OCI-LY7 (cell line): ENCODE measurements around the gene SLC4A9. TPM values are rescaled to one million over a fixed set of nuclear protein-coding genes. Genes with fewer than 3 reads are reported as not detected.

Source experiments
- BruUV-seq: library from RNA; stranded (reverse); fragments of 400-500 nt; replicated peaks from 2 replicates; lab custom pipeline; 2021; lab: Mats Ljungman, UMichigan
- CTCF ChIA-PET: fragments of 300-600 bp; sonication (Branson Sonifier 250); formaldehyde crosslinking; loops from one replicate; lab custom pipeline; 2022; ENCODE audit warnings: antibody characterized with exemption; ENCODE audit not compliant: unreplicated experiment; lab: Charles Lee
- POLR2A ChIA-PET: fragments of 300-600 bp; sonication (Branson Sonifier 250); formaldehyde crosslinking; loops from one replicate; lab custom pipeline; 2022; ENCODE audit warnings: antibody characterized with exemption; lab: Charles Lee
- DNase-seq: peaks from one replicate; pipeline ENCODE4 v3.0.0-alpha.2; 2015; ENCODE audit warnings: low spot score
- H2AFZ ChIP-seq: fragments of 200-600 bp; sonication (generic), shearing (Covaris generic); 2 replicates; pipeline ENCODE4 v1.6.1; 2014; ENCODE audit warnings: mild to moderate bottlenecking, antibody characterized with exemption, low read length, moderate library complexity
- H3K27ac ChIP-seq: fragments of 200-600 bp; sonication (generic); 2 replicates; pipeline ENCODE4 v1.5.1; 2014; ENCODE audit warnings: mixed run types, low read depth, mild to moderate bottlenecking, moderate library complexity, low read length, inconsistent platforms; ENCODE audit not compliant: poor library complexity, severe bottlenecking
- H3K36me3 ChIP-seq: fragments of 200-600 bp; sonication (generic); 2 replicates; pipeline ENCODE4 v1.6.1; 2014; ENCODE audit warnings: mild to moderate bottlenecking, antibody characterized with exemption, low read length, moderate library complexity, mixed read lengths; ENCODE audit not compliant: insufficient read depth
- H3K4me1 ChIP-seq: fragments of 200-600 bp; sonication (generic); 2 replicates; pipeline ENCODE4 v1.5.1; 2014; ENCODE audit warnings: mild to moderate bottlenecking, low read length; ENCODE audit not compliant: insufficient read depth, poor library complexity, severe bottlenecking
- H3K4me2 ChIP-seq: fragments of 200-600 bp; sonication (generic); 2 replicates; pipeline ENCODE4 v1.6.1; 2014; ENCODE audit warnings: mild to moderate bottlenecking, low read length
- H3K4me3 ChIP-seq: fragments of 200-600 bp; sonication (generic); 2 replicates; pipeline ENCODE4 v1.5.1; 2014; ENCODE audit warnings: mild to moderate bottlenecking, low read depth, low read length; ENCODE audit not compliant: poor library complexity, severe bottlenecking
- H3K79me2 ChIP-seq: fragments of 200-600 bp; sonication (generic); 2 replicates; pipeline ENCODE4 v1.6.1; 2016; ENCODE audit warnings: low read depth, mild to moderate bottlenecking, low read length, moderate library complexity, mixed read lengths; ENCODE audit not compliant: insufficient read depth
- H3K9me2 ChIP-seq: fragments of 200-600 bp; sonication (generic); 2 replicates; pipeline ENCODE4 v1.6.1; 2016; ENCODE audit warnings: mild to moderate bottlenecking, low read length, mixed read lengths; ENCODE audit not compliant: insufficient read depth
- H3K9me3 ChIP-seq: fragments of 200-600 bp; sonication (generic); 2 replicates; pipeline ENCODE4 v1.6.1; 2014; ENCODE audit warnings: mild to moderate bottlenecking, mixed run types, low read length, mixed read lengths
- H4K20me1 ChIP-seq: fragments of 200-600 bp; sonication (generic); 2 replicates; pipeline ENCODE4 v1.6.1; 2014; ENCODE audit warnings: mild to moderate bottlenecking, antibody characterized with exemption, low read length, moderate library complexity, mixed read lengths; ENCODE audit not compliant: insufficient read depth
- CTCF ChIP-seq: fragments of 200-600 bp; sonication (generic); conservative IDR thresholded peaks from 2 replicates; pipeline ENCODE4 v1.5.1; 2014; ENCODE audit warnings: mild to moderate bottlenecking, antibody characterized with exemption, low read length, moderate library complexity, mixed read lengths
- EZH2phosphoT487 ChIP-seq: fragments of 200-600 bp; sonication (generic); IDR thresholded peaks from 2 replicates; pipeline ENCODE4 v1.6.1; 2018; ENCODE audit warnings: low read depth, borderline replicate concordance, mild to moderate bottlenecking, mixed run types, antibody characterized with exemption, low read length, moderate library complexity, mixed read lengths
- intact Hi-C: fragments of 100-400 bp; cut with micrococcal nuclease; formaldehyde crosslinking; loops from one replicate; pipeline ENCODE4 v1.10.0; 2022; ENCODE audit not compliant: unreplicated experiment
- small RNA-seq: library from RNA; depleted of rRNA; stranded (forward); fragments of <200 nt; gene quantifications from one replicate; pipeline ENCODE3, GENCODE V24; 2014
- total RNA-seq, 2 experiments: library from RNA; depleted of rRNA in 1 of 2; stranded (reverse); fragments of >200 nt in 1 of 2; shearing (Covaris generic) in 1 of 2; gene quantifications; 2 replicates each; pipeline ENCODE4 v1.2.3, GENCODE V29; 2014 to 2022

Gene SLC4A9
- total RNA-seq, 2 experiments from 2014 or later: 0.22 to 2.6 TPM

GRCh38 chr5:140424135-140424534 is 64.1 kb downstream of the SLC4A9 start:
- no peak overlapping the region for H3K27ac ChIP-seq
- DNase-seq: no peak
- H3K4me2 ChIP-seq: no peak overlapping the region
- no peak overlapping the region for H2AFZ ChIP-seq
- H3K9me2 ChIP-seq: no peaks in the 10 kb centered on the region
- 0 out of 2 replicates have a peak, but pooled peaks cover 5% of the 10 kb centered on the region for H4K20me1 ChIP-seq
- H3K79me2 ChIP-seq: peaks cover 70% of the 10 kb centered on the region
- ChIA-PET POLR2A (interaction anchor here (1.0 kb wide), 1 partner anchor 62 kb away, joined by 3 read pairs; no protein-coding TSS in a partner anchor), CTCF (no interaction called here)
- BruUV-seq: no TSS peak
- H3K4me1 ChIP-seq: no peaks in the 10 kb centered on the region
- no peak overlapping the region for H3K4me3 ChIP-seq
- peaks cover 57% of the 10 kb centered on the region for H3K36me3 ChIP-seq
- TF ChIP-seq CTCF (no peak), EZH2phosphoT487 (no peak)
- H3K9me3 ChIP-seq: no peaks in the 10 kb centered on the region
- intact Hi-C loops: no loop called here

Small RNA genes within 50 kb of the gene (small RNA-seq; reads per million reads assigned to genes)
- 0.16 reads per million for gene RNU4-14P

Other genes with a start within 250 kb of the SLC4A9 start
- gene PURA, start 246.1 kb upstream of the SLC4A9 start, total RNA-seq (2014; rRNA removed; shearing (Covaris generic)): 19.3 and 19.7 TPM in 2 replicates
- gene PURA, start 246.1 kb upstream of the SLC4A9 start, total RNA-seq (2022): 19.0 and 20.7 TPM in 2 replicates
- 3.0 and 3.3 TPM in 2 replicates for gene IGIP, start 234.3 kb upstream of the SLC4A9 start, total RNA-seq (2014; rRNA removed; shearing (Covaris generic))
- 4.9 and 5.5 TPM in 2 replicates for gene IGIP, start 234.3 kb upstream of the SLC4A9 start, total RNA-seq (2022)
- gene CYSTM1, start 185.0 kb upstream of the SLC4A9 start, total RNA-seq (2014; rRNA removed; shearing (Covaris generic)): 11.4 and 36.7 TPM in 2 replicates
- gene CYSTM1, start 185.0 kb upstream of the SLC4A9 start, total RNA-seq (2022): 21.4 and 23.8 TPM in 2 replicates
- 36.6 and 51.3 TPM in 2 replicates for gene PFDN1, start 57.1 kb upstream of the SLC4A9 start, total RNA-seq (2014; rRNA removed; shearing (Covaris generic))
- 73.9 and 82.1 TPM in 2 replicates for gene PFDN1, start 57.1 kb upstream of the SLC4A9 start, total RNA-seq (2022)
- 4.7 and 5.6 TPM in 2 replicates for gene HBEGF, start 13.6 kb upstream of the SLC4A9 start, total RNA-seq (2014; rRNA removed; shearing (Covaris generic))
- 20.2 and 30.9 TPM in 2 replicates for gene HBEGF, start 13.6 kb upstream of the SLC4A9 start, total RNA-seq (2022)
- gene ANKHD1, start 41.6 kb downstream of the SLC4A9 start, total RNA-seq (2014; rRNA removed; shearing (Covaris generic)): 90.6 and 91.5 TPM in 2 replicates
- 138 and 143 TPM in 2 replicates for gene ANKHD1, start 41.6 kb downstream of the SLC4A9 start, total RNA-seq (2022)
- 0.98 TPM in 1 of 2 replicates, not detected in the other for gene EIF4EBP3, start 187.5 kb downstream of the SLC4A9 start, total RNA-seq (2014; rRNA removed; shearing (Covaris generic))
- 7.9 and 8.3 TPM in 2 replicates for gene EIF4EBP3, start 187.5 kb downstream of the SLC4A9 start, total RNA-seq (2022)
- gene SRA1, start 197.3 kb downstream of the SLC4A9 start, total RNA-seq (2014; rRNA removed; shearing (Covaris generic)): 18.8 and 19.1 TPM in 2 replicates
- 21.3 and 24.5 TPM in 2 replicates for gene SRA1, start 197.3 kb downstream of the SLC4A9 start, total RNA-seq (2022)
- gene APBB3, start 204.4 kb downstream of the SLC4A9 start, total RNA-seq (2014; rRNA removed; shearing (Covaris generic)): 22.7 and 37.9 TPM in 2 replicates
- 32.1 and 32.2 TPM in 2 replicates for gene APBB3, start 204.4 kb downstream of the SLC4A9 start, total RNA-seq (2022)
- 19.6 and 29.1 TPM in 2 replicates for gene SLC35A4, start 204.6 kb downstream of the SLC4A9 start, total RNA-seq (2014; rRNA removed; shearing (Covaris generic))
- 48.7 TPM in 2 replicates for gene SLC35A4, start 204.6 kb downstream of the SLC4A9 start, total RNA-seq (2022)